Pericardium fibroblast (primary cell): ENCODE measurements around the gene DNAJC21. TPM values are rescaled to one million over a fixed set of nuclear protein-coding genes. Genes with fewer than 3 reads are reported as not detected.

ENCODE experiments used
- total RNA-seq: library from RNA; depleted of rRNA; stranded (reverse); fragments of >200 nt; gene quantifications from 2 replicates; pipeline ENCODE4 v1.2.3, GENCODE V29; 2015

The DNAJC21 gene
- total RNA-seq, result 16.7 and 17.2 TPM in 2 replicates

DNA sequence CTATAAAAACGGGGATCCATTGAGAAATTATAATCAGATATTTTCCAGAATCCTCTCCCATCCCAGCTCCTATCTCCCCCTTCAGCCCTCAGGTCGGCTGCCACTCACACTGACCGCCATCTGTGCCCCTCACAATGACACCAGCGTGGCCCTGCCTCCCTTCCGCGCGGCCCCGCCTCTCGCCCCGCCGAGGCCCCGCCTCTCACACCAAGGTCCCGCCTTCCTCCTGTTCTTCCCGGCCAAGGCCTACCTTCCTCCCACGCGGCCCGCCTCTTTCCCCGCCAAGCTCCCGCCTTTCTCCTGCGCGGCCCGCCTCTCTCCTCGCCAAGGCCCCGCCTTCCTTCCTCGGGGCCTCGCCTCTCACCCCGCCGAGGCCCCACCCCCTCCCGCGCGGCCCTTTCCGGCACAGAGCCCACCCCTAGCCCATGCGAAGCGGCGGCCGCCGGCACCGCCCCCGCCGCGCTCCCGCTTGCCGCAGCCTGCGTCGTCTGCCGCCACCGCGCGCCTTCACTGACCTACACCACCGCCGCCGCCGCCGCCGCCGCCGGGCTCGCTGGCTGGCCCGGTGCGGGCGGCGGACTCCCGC, at the start of gene DNAJC21:
Gene DNAJC21 (plus strand): TSS at position 426 of the 586 bp plus-strand sequence. CDS start 261 bp downstream, outside the sequence.

GRCh38 chr5:34915139-34915855, 14.1 kb upstream of the DNAJC21 start, which contains the start of the genes BRIX1 and RAD1:
Gene BRIX1, plus strand, starts transcription at chr5:34915711. Its CDS starts 28 bp downstream, at chr5:34915739.
Gene RAD1, minus strand, starts transcription at chr5:34915504. Its CDS starts 612 bp downstream, at chr5:34914892.

Other genes starting within 250 kb of the DNAJC21 start
- under 0.01 TPM in 1 of 2 replicates, not detected in the other for gene TTC23L, start 90.4 kb upstream of the DNAJC21 start, total RNA-seq
- 15.2 and 28.2 TPM in 2 replicates for gene RAD1, start 14.1 kb upstream of the DNAJC21 start, total RNA-seq
- 15.5 and 29.2 TPM in 2 replicates for gene BRIX1, start 13.8 kb upstream of the DNAJC21 start, total RNA-seq
- not detected in 2 replicates for gene AGXT2, start 118.4 kb downstream of the DNAJC21 start, total RNA-seq